HG02938 (cell line): ENCODE measurements around the gene CKAP2L.

ENCODE experiments used
- ATAC-seq: cut with Tn5 transposase; IDR thresholded peaks from one replicate; pipeline ENCODE4 v1.9.1; 2021; ENCODE audit warnings: mild to moderate bottlenecking, moderate library complexity; ENCODE audit not compliant: unreplicated experiment

CKAP2L gene, protein sequence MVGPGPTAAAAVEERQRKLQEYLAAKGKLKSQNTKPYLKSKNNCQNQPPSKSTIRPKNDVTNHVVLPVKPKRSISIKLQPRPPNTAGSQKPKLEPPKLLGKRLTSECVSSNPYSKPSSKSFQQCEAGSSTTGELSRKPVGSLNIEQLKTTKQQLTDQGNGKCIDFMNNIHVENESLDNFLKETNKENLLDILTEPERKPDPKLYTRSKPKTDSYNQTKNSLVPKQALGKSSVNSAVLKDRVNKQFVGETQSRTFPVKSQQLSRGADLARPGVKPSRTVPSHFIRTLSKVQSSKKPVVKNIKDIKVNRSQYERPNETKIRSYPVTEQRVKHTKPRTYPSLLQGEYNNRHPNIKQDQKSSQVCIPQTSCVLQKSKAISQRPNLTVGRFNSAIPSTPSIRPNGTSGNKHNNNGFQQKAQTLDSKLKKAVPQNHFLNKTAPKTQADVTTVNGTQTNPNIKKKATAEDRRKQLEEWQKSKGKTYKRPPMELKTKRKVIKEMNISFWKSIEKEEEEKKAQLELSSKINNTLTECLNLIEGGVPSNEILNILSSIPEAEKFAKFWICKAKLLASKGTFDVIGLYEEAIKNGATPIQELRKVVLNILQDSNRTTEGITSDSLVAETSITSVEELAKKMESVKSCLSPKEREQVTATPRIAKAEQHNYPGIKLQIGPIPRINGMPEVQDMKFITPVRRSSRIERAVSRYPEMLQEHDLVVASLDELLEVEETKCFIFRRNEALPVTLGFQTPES

DNA sequence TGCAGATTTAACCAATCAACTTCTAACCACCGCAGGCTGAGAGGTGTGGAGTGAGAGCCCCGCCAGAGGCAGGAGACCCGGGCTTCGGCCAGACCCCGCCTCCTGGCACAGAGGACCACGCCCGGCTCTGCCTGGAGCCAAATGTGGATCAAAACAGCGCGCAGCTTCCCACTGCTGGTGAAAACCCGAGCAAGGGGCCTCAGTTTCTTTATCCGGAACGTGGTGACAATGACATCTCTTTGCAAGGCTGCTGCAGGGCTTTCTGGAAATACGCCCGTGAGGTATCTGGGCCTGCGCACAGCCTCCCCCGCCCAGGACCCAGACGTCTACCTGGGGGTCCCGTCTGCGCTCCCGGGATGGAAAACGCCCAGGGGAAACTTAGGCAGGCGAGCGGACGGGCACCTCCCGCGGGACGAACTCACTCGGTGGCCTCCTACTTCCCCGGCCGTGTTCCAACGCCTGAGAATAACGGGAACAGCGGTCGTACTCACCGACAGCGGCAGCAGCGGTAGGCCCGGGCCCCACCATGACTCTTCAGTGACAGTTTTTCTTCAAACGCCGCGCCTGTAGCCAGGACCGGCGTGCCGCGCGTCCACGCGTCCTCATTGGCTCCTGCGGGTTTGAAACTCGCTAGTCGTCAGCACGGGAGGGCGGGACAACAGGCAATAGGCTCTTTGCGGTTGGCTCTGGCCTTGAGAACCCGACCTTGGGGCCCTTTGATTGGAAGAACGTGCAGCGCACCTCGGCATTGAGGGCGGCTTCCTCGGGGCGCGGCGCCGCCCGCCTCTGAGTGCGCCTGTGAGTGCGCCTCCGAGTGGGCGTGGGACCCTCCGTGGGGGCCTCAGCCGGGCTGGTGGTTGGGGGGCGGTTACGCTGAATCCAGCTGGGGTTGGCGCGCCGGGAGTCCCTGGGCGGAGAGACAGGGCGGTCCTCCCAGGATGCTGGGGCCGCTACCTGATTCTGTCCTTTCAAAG lies at the start of gene CKAP2L:
CKAP2L (minus strand) TSS at position 539 of the 974 bp plus-strand sequence; CDS start at position 528, 11 bp downstream.
- ATAC-seq: peak; percentile 98

DNA sequence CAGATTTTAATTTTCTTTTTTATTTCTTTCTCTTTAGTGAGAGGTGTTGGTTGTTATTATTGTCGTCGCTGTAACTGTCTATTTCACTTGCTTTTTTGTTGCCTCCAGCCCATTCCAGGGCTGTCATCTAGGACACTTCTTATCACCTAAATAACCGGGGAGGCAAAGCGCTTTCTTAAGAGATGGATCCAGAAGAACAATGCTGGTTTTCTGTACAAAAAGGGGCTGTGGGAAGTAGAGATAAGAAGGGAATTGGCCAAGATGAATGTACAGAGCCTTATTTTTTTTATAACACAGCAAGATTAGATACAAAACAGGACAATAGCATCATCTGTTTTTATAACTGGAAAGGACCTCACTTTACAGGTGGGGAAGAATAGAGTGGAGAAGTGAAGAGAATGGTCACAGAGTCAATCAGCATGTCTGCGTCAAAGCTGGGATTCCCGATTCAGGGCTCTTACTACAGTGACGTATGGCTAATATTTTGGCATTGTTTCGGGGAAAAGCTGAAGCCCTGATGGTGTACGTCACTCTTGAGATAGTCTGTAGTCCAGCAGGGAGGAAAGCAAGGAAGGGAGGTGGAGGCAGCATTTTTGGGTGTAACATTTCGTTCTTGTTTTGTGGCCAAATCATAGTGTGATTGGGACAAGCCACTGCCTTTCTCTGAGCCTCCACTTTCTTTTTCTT lies 49.0 kb upstream of the CKAP2L start:
- no peak for ATAC-seq

DNA sequence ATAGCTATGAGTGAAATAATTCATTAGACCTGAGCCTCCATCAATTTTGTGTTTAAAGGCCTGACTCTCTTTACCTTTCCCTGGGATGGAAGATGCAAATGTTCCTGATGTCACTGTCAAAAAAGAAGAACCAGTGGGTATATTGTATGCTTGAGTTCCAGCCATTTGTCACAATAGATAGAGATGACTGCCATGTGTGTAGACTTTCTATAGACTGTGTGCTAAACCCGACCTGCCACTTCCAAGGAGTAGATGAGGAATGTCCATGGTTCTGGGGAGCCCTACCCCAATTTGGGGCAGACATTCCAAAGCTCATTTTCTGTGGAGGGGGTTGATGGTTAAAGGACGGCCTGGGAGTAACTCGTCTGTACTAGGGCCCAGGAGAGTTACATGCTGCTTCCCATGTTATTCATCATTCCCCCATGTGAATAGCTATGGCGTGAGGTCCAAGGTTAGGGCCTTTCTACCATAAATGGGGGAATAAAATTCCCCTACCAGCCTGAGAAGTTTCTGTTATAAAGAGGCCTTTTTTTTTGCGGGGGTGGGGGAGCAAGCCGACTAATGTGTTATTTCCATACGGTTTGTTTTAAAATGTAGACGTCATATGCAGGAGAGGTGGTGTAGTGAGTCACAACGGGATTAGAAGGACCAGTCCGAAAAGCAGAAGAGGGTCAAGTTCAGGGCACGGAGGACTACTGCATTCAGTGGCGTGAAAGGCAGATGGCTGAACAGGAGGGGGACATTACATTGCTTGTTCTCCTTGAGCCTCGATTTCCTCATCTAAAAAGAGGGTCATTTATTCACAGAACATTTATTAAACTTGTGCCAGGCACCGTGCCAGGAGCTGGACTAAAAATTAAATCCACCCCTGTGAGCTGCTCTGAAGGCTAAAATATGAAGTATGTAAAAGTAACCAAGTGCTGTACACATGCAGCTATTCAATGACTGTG lies 48.2 kb upstream of the CKAP2L start:
- ATAC-seq: no peak

DNA sequence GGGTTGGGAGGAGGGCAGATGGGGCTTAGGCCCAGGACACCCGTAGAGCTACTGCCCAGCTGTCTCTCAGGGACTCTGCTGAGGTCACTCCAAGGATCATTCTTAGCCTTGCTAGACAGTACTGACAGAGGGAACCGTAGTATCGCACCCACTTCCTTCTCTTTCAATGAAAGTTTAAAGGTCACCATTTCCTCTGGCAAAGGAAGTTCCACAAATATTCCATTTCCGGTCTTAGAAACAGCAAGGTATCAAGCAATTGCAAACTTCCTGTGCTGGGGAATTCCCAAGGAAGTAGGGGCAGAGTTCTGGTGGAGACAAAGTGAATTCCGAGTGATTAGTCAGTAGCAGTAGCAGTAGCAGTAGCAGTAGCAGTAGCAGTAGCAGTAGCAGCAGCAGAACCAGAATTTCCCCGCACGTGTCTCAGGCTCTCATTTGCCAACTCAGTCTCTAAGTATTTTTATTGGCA lies 47.5 kb upstream of the CKAP2L start:
- ATAC-seq: no peak

DNA sequence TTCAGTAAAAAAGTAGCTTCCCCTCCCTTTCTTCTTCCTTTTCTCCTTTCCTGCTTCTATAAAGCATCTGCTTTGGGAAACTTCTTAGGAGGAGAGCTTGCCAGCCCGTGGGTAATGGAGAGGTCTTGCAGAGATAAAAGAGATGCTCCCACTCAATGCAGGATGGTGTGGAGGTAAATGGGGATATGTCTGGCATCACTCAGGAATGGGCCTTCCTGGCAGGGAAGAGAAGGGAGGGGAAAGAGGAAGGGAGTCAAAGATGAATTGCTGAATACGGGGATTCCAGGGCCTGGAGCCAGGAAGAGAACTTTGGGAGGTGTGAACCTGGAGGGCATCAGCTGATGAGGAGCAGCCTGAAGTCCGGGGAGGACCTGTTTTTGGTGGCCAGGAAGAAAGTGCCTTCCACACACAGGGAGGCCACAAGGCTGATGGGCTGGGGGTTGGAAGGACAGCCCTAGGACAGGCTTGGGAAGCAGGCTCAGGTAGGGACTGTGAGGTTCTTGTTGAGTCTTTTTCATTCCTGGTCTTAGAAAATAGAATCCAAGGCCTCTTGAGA lies 46.9 kb upstream of the CKAP2L start:
- ATAC-seq: no peak

DNA sequence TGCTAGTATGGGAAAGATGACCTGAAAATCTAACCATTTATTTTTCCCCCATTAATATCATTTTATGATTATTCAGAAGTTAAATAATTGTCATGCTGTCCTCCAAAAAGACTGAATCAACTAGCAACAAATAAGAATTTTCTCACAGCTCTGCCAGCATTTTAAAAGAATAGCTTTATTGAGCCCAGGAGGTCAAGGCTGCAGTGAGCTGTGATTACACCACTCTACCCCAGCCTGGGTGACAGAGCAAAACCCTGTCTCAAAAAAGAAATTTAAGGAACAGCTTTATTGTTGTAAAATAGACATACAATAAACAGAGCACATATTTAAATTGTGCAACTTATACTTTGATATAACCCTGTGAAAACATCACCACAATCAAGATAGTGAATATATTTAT lies 44.7 kb upstream of the CKAP2L start:
- ATAC-seq: no peak

DNA sequence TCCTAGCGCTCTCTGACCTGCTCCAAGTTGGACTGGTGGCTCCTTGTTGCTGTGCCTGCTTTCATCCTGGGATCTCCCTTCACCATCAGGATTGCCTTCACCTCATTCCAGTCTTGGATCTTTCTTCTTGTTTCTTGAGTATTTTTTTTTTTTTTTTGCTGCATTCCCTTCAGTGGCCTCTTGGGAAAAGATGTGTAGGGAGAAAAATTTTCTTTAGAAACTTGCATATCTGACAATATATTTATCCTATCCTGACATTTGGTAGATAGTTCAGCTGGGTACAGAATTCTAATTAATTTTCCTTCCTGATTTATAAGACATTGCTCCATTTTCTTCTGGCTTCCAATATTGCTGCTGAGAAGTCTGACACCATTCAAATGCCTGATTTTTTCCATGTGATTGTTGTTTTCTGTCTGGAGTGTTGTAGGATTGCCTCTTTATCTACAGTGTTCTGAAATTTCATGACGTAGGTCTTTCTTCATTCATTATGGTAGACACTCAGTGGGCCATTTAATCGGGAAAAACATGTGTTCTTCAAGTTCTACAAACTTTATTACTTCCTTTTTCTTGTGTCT lies 42.9 kb upstream of the CKAP2L start:
- no peak for ATAC-seq

DNA sequence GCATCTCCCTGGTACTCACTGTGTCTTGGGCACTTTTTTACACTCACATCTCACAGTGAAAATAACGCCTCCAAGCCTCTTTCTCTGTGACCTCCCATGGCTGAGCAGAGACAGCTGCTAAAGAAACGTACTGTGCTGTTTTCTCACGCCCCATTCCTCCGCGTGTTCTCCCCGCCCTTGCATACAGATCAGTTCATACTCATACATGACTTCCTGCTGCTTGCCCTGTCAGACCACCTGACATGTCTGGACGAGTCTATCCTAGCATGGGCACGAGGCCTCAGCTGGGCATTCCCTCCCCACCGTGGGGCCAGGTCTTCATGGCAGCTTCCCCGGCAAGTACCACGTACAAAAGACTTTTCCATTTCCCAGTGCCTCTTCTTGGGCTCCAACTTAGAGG lies 41.1 kb upstream of the CKAP2L start:
- no peak for ATAC-seq

DNA sequence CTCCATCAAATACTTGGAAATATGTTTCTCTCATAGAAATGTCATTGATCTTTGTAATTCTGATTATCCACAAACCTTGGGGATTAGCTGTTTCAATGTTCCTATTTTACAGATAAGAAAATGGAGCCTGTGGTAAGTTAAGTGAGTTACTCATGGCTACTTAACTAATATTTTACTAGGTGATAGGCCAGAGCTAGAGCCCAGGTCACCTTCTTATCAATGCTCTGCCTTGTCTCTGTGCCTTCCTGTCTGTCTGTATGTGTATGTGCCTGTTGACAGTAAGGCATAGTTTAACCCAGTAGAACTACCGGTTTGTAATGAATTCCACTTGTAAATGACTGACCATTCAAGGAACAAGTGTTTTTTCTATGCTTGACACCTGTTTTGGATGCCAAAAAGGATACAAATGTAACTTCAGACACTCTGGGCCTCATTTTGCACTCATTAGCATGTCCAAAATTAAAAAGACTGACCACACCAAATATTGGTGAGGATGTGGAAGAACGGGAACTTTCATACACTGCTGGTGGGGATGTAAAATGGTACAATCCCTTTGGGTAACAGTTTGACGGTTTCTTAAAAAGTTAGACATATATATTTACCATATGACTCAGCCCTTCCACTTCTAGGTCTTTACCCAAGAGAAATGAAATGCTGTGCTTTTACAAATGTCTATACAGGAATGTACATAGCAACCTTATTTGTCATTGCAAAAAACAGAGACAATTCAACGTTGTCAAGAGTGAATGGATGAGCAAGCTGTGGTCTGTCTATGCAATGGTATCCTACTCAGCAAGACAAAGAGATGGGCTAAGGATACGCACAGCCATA lies 39.5 kb upstream of the CKAP2L start:
- peak; percentile 56 for ATAC-seq

DNA sequence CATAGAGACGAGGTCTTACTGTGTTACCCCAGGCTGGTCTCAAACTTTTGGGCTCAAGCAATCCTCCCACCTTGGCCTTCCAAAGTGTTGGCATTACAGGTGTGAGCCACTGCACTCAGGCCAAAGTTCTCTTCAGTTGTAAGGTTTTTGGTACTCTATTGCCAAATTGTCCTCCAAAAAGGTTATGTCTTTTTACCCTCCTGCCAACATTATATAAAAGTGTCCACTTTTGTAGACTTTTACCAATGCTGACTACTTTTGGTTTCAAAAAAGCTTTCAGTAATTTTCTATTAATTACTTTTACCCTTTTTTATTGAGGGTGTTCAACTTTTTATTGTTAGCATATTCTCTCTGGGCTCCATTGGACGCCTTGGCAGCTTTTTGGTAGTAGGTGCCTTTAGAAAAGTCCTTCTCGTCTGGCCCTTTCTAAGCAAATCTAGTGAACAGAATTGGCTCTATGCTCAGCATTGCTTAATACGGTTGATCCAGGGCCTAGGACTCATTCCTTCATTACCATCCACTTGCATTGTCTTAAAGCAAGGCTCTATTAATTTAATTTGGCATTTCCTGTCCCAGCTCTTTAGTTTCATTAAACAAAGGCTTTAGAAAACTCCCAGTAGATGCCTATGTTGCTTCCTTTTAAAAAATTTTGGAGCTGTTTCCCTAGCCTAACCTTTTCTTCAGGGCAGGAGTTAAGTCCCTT lies 36.6 kb upstream of the CKAP2L start:
- ATAC-seq: no peak

DNA sequence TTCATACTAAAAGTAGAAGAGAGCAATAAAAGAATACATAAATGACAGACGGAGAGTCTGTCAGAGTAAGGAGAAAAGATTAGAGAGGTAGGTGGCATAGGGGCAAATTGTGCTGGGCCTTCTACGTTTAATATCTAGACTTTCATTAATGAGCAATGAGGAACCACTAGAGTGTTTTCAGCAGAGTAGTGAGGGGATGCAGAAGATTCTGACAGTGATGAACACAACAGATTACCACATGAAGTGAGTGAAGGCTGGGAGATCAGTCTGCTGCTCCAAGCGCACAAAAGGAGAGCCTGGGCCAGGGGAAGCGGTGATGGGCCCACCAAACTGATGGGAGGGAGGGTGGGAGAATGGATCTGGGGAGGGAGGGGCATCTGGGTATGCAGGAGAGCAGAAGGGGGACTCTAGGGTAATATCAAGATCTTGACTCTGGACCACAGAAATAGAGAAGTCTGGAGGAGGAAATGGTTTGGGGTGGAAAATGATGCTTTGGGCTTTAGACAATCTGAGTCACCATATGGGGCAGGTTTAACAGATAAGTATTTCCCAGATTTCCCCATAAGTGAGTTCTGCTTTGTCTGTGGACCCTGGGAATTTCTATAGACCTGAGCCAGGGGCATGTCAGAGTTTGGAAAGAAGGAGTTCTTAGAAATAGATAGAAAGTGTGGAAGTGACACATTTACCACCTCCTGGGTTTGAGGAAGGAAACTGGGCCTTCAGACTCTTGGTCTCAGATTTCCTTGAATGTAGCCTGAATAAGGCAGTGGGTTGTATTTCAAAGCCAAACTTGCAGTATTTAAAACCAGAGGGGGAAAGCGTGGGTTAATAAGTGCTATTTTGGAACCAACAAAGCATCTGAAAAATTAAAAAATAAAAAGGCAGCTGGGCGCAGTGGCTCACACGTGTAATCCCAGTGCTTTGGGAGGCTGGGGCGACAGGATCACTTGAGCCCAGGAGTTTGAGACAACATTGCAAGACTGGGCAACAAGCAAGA lies 34.9 kb upstream of the CKAP2L start:
- no peak for ATAC-seq

DNA sequence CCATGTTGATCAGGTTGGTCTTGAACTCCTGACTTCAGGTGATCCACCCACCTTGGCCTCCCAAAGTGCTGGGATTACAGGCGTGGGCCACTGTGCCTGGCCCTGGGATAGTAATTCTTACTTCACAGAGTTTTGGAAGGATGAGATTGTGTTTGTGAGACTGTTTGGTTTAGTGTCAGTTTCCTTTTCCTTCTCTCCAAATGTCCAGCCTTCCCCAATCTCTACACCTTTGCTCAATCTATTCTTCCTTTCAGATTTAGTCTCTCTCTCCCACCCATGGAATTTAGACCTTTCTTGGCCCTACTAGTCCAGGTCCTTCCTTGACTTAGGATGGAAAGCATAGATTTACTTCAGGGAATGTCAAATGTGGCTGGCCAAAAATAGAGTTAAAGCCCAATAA lies 32.1 kb upstream of the CKAP2L start:
- no peak for ATAC-seq

DNA sequence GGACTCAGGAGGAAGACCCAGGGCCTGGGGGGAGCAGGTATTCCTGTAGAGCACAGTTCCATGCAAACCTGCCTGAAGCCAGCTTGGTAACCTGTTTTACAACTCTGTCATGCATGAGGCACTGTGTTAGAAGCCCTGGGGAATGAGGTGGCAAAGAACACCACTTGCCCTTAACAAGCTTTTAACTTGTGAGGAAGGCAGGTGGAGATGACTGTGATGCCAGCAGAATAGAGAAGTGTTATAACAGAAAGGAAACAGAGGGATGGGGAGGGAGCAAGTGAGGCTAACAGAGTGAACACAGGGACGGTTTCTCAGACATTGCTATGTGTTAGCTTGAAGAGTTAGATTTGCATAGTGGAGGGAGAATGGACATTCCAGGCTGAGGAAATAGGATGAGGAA lies 31.4 kb upstream of the CKAP2L start:
- ATAC-seq: no peak

DNA sequence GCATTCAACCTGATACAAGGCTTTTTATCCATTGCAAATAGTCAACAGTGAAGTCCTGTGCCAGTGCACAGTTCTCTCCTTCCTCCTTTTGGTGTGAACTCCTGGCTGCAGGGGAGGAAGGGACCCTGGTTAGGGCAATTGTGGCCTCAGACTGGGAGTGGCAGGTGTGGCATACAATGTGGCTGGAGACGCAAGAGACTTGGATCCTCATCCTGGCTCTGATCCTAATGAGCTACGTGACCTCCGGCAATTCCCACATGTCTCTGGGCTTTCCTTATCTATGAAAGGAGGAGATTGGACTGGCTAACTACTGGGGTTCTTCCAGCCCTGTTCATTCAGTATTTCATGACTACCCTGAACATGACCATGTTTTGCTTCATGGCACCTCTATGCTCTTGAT lies 30.4 kb upstream of the CKAP2L start:
- no peak for ATAC-seq

DNA sequence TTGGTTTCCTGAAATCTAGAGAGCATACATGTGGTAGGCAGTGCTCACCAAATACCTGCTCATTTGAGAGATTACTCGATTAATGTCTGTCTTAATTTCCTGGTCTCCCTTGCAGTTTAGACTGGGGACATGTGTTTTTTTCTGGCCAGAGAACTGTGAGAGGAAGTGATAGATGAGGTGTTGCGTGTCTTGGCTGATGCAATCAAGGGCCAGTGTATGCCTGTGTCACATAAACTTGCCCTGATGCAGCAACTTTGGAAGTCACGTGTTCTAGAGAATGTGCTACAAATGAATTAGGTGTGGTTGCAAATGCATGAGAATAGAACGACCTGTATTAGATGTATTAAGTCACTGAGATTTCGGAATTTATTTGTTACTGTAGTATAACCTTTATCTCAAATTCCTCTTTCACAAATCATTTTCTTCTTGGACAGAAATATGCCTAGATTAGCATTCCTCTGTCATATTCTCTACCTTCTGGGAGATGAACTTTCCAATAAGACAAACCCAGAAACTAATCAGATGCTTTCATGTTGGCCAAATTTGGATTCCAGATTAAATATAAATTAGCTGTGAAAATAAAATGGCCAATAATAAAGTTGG lies 29.8 kb upstream of the CKAP2L start:
- ATAC-seq: no peak
